ENCODE measurements around the gene NLRP10.
"Not testable (repeated sequence)": the region's sequence is repeated elsewhere in the genome, so short reads cannot be mapped to it uniquely, and the experiment has no call there.

The NLRP10 gene

GRCh38 chr11:7965386-7965785 is at the start of gene NLRP10:
NLRP10 (minus strand) TSS chr11:7965447; CDS start chr11:7963495, 1,952 bp downstream.
- DNase-seq (ENCODE audit: low read depth), result peak; percentile 76
- no peak within 1 kb of the TSS for H3K4me3 ChIP-seq (ENCODE audit: low read depth, low read length)

- H3K4me3 ChIP-seq (ENCODE audit: low read depth, low read length), result no peak overlapping the region
- DNase-seq (ENCODE audit: low read depth), result no peak
Measured at GRCh38 chr11:8013833-8014232, 48.6 kb upstream of the NLRP10 start.

GRCh38 chr11:8011981-8012444 is 46.8 kb upstream of the NLRP10 start:
- H3K4me3 ChIP-seq (ENCODE audit: low read depth, low read length), result no peak overlapping the region
- DNase-seq (ENCODE audit: low read depth), result peak; percentile 85

GRCh38 chr11:8011371-8011770 is 46.1 kb upstream of the NLRP10 start:
- no peak overlapping the region for H3K4me3 ChIP-seq (ENCODE audit: low read depth, low read length)
- no peak for DNase-seq (ENCODE audit: low read depth)

GRCh38 chr11:8009856-8010255 is 44.6 kb upstream of the NLRP10 start:
- DNase-seq (ENCODE audit: low read depth), result no peak
- H3K4me3 ChIP-seq (ENCODE audit: low read depth, low read length), result no peak overlapping the region

GRCh38 chr11:8008212-8008611 is 43.0 kb upstream of the NLRP10 start:
- H3K4me3 ChIP-seq (ENCODE audit: low read depth, low read length), result no peak overlapping the region
- DNase-seq (ENCODE audit: low read depth), result no peak

GRCh38 chr11:8006349-8006977 is 41.2 kb upstream of the NLRP10 start:
- no peak for DNase-seq (ENCODE audit: low read depth)
- no peak overlapping the region for H3K4me3 ChIP-seq (ENCODE audit: low read depth, low read length)

- H3K4me3 ChIP-seq (ENCODE audit: low read depth, low read length), result no peak overlapping the region
- DNase-seq (ENCODE audit: low read depth), result no peak
Measured at GRCh38 chr11:8005556-8005955, 40.3 kb upstream of the NLRP10 start.

- DNase-seq (ENCODE audit: low read depth), result no peak
- no peak overlapping the region for H3K4me3 ChIP-seq (ENCODE audit: low read depth, low read length)
Measured at GRCh38 chr11:8004008-8004407, 38.8 kb upstream of the NLRP10 start.

- no peak overlapping the region for H3K4me3 ChIP-seq (ENCODE audit: low read depth, low read length)
- no peak for DNase-seq (ENCODE audit: low read depth)
Measured at GRCh38 chr11:8003187-8003586, 37.9 kb upstream of the NLRP10 start.

GRCh38 chr11:8002676-8003075 is 37.4 kb upstream of the NLRP10 start:
- DNase-seq (ENCODE audit: low read depth), result no peak
- no peak overlapping the region for H3K4me3 ChIP-seq (ENCODE audit: low read depth, low read length)

- no peak overlapping the region for H3K4me3 ChIP-seq (ENCODE audit: low read depth, low read length)
- DNase-seq (ENCODE audit: low read depth), result no peak
Measured at GRCh38 chr11:8000390-8000789, 35.1 kb upstream of the NLRP10 start.

- no peak for DNase-seq (ENCODE audit: low read depth)
Measured at GRCh38 chr11:7999795-8000194, 34.5 kb upstream of the NLRP10 start.

GRCh38 chr11:7994581-7995278 is 29.5 kb upstream of the NLRP10 start:
- DNase-seq (ENCODE audit: low read depth), result no peak

More at GRCh38 chr11:7999795-8000194, 34.5 kb upstream of the NLRP10 start:
- H3K4me3 ChIP-seq (ENCODE audit: low read depth, low read length), result no peak overlapping the region

GRCh38 chr11:7987560-7987883 is 22.3 kb upstream of the NLRP10 start:
- peak overlapping the region; percentile 83 for H3K4me3 ChIP-seq (ENCODE audit: low read depth, low read length)
- DNase-seq (ENCODE audit: low read depth), result not testable (repeated sequence)

More at GRCh38 chr11:7994581-7995278, 29.5 kb upstream of the NLRP10 start:
- H3K4me3 ChIP-seq (ENCODE audit: low read depth, low read length), result no peak overlapping the region

GRCh38 chr11:7986768-7987559 is 21.7 kb upstream of the NLRP10 start, which contains the start of gene EIF3F:
EIF3F (plus strand) TSS chr11:7987337; CDS start chr11:7987353, 16 bp downstream.
- DNase-seq (ENCODE audit: low read depth), result peak; percentile 98
- peak within 1 kb of the TSS; percentile 83 for H3K4me3 ChIP-seq (ENCODE audit: low read depth, low read length)

GRCh38 chr11:7983832-7984590 is 18.8 kb upstream of the NLRP10 start:
- DNase-seq (ENCODE audit: low read depth), result no peak
- H3K4me3 ChIP-seq (ENCODE audit: low read depth, low read length), result no peak overlapping the region

- H3K4me3 ChIP-seq (ENCODE audit: low read depth, low read length), result no peak overlapping the region
- no peak for DNase-seq (ENCODE audit: low read depth)
Measured at GRCh38 chr11:7982582-7983119, 17.4 kb upstream of the NLRP10 start.

GRCh38 chr11:7981619-7982157 is 16.4 kb upstream of the NLRP10 start:
- DNase-seq (ENCODE audit: low read depth), result no peak
- no peak overlapping the region for H3K4me3 ChIP-seq (ENCODE audit: low read depth, low read length)

All from skeletal muscle cell (primary cell).